Measurements from ENCODE around the gene DDX1. TPM values are rescaled to one million over a fixed set of nuclear protein-coding genes. Genes with fewer than 3 reads are reported as not detected.

DDX1 gene
- total RNA-seq, 1 experiment from 2014 or later: 37.5 TPM

- no peak for DNase-seq
- H3K79me2 ChIP-seq (ENCODE audit: low read length): no peaks in the 10 kb centered on the region; the same call in 1 of the 2 replicates
Observed at GRCh38 chr2:15548974-15549373, 42.7 kb upstream of the DDX1 start.

GRCh38 chr2:15553519-15553918 lies 38.1 kb upstream of the DDX1 start:
- peaks cover 9% of the 10 kb centered on the region for H3K4me1 ChIP-seq (ENCODE audit: low read length)
- peaks cover 23% of the 10 kb centered on the region for H3K79me2 ChIP-seq (ENCODE audit: low read length)
- DNase-seq: no peak
- no peaks in the 10 kb centered on the region for H3K9me2 ChIP-seq (replicated peaks; ENCODE audit: insufficient read depth, low read length)
- no peak overlapping the region for H3K4me3 ChIP-seq (ENCODE audit: low read length)
- H3K9ac ChIP-seq (ENCODE audit: low read length): no peak overlapping the region
- H3K27me3 ChIP-seq (ENCODE audit: low read length): no peaks in the 10 kb centered on the region
- H4K20me1 ChIP-seq (ENCODE audit: insufficient read depth, low read depth, low read length): no peaks in the 10 kb centered on the region
- H3K9me3 ChIP-seq (ENCODE audit: low read length): no peaks in the 10 kb centered on the region
- no peak overlapping the region for H2AFZ ChIP-seq (ENCODE audit: low read length)
- H3K36me3 ChIP-seq (ENCODE audit: insufficient read depth, low read length): peaks cover 6% of the 10 kb centered on the region; the same call in 1 of the 2 replicates
- H3K27ac ChIP-seq (ENCODE audit: low read length): no peak overlapping the region
- H3K4me2 ChIP-seq (ENCODE audit: low read depth, low read length, poor library complexity, severe bottlenecking): no peak overlapping the region

More at GRCh38 chr2:15548974-15549373, 42.7 kb upstream of the DDX1 start:
- Histone ChIP-seq H3K27me3 (ENCODE audit: low read length) (no peaks in the 10 kb centered on the region), H3K36me3 (ENCODE audit: insufficient read depth, low read length) (peaks cover 3% of the 10 kb centered on the region; the same call in 1 of the 2 replicates), H2AFZ (ENCODE audit: low read length) (no peak overlapping the region), H3K9ac (ENCODE audit: low read length) (no peak overlapping the region), H3K4me1 (ENCODE audit: low read length) (peaks cover 3% of the 10 kb centered on the region; the same call in 1 of the 2 replicates), H3K9me2 (replicated peaks; ENCODE audit: insufficient read depth, low read length) (no peaks in the 10 kb centered on the region), H4K20me1 (ENCODE audit: insufficient read depth, low read depth, low read length) (no peaks in the 10 kb centered on the region), H3K27ac (ENCODE audit: low read length) (no peak overlapping the region), H3K4me2 (ENCODE audit: low read depth, low read length, poor library complexity, severe bottlenecking) (no peak overlapping the region), H3K4me3 (ENCODE audit: low read length) (no peak overlapping the region), H3K9me3 (ENCODE audit: low read length) (no peaks in the 10 kb centered on the region)

GRCh38 chr2:15553951-15554350 lies 37.7 kb upstream of the DDX1 start:
- Histone ChIP-seq H3K27me3 (ENCODE audit: low read length) (no peaks in the 10 kb centered on the region), H3K4me1 (ENCODE audit: low read length) (peaks cover 9% of the 10 kb centered on the region), H3K79me2 (ENCODE audit: low read length) (peaks cover 28% of the 10 kb centered on the region), H4K20me1 (ENCODE audit: insufficient read depth, low read depth, low read length) (no peaks in the 10 kb centered on the region), H3K4me2 (ENCODE audit: low read depth, low read length, poor library complexity, severe bottlenecking) (no peak overlapping the region), H3K36me3 (ENCODE audit: insufficient read depth, low read length) (peaks cover 6% of the 10 kb centered on the region; the same call in 1 of the 2 replicates), H3K27ac (ENCODE audit: low read length) (no peak overlapping the region), H3K9me3 (ENCODE audit: low read length) (no peaks in the 10 kb centered on the region), H3K9ac (ENCODE audit: low read length) (no peak overlapping the region), H3K9me2 (replicated peaks; ENCODE audit: insufficient read depth, low read length) (no peaks in the 10 kb centered on the region), H3K4me3 (ENCODE audit: low read length) (no peak overlapping the region), H2AFZ (ENCODE audit: low read length) (no peak overlapping the region)
- DNase-seq: no peak

DNA sequence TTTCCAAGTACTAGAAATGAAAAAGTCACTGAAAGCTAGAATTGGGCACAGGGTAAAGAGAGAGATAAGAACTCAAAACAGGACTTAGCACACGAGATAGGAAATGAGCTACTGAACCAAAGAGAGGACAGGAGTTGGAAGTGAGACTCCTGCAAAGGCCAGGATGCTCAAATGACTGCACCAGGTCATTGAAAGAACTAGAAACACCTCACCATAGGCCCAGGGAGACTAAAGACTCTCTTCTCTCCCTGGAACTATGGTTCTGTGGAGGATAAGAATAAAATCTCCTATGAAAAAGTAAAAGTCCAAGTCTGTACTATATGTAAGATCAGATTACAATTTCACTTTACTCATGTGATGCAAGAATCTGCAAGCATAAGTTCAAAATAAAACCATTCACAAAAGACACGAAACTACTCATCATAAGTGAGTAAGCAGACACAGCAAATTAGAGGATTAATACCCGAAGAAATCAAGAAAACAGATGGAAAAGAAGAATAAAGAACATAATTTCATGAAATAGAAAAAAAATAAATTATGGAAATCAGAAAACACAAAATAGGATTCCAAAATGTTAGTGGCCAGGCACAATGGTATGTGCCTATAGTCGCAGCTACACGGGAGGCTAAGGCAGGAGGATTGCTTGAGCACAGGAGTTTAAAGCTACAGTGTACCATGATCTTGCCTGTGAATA lies 37.0 kb upstream of the DDX1 start:
- Histone ChIP-seq H4K20me1 (ENCODE audit: insufficient read depth, low read depth, low read length) (no peaks in the 10 kb centered on the region), H3K79me2 (ENCODE audit: low read length) (peaks cover 35% of the 10 kb centered on the region), H3K9ac (ENCODE audit: low read length) (no peak overlapping the region), H3K4me2 (ENCODE audit: low read depth, low read length, poor library complexity, severe bottlenecking) (no peak overlapping the region), H3K36me3 (ENCODE audit: insufficient read depth, low read length) (peaks cover 6% of the 10 kb centered on the region; the same call in 1 of the 2 replicates), H3K27ac (ENCODE audit: low read length) (no peak overlapping the region), H3K4me3 (ENCODE audit: low read length) (no peak overlapping the region), H3K9me3 (ENCODE audit: low read length) (no peaks in the 10 kb centered on the region), H3K9me2 (replicated peaks; ENCODE audit: insufficient read depth, low read length) (no peaks in the 10 kb centered on the region), H3K4me1 (ENCODE audit: low read length) (peaks cover 17% of the 10 kb centered on the region), H3K27me3 (ENCODE audit: low read length) (no peaks in the 10 kb centered on the region), H2AFZ (ENCODE audit: low read length) (no peak overlapping the region)
- no peak for DNase-seq

DNA sequence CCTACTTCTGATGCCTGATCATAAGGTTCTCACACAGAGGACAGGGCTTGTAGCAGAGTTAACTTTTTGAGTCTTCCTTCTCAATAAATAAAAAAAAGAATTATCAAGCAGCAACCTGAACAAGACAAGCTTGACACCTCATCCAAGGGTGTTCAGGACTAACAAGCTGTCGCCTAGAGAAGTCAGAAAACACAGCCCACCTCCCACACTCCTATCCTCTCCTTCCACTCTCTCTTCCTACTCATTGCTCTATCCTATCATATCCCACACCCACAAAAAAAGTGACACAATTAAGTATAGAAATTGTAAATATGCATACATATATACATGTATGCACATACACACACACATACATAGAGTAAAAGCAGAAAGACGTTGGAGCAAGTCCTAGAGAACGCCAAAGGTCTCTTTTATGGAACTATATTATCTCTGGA lies 35.9 kb upstream of the DDX1 start:
- Histone ChIP-seq H3K36me3 (ENCODE audit: insufficient read depth, low read length) (peaks cover 6% of the 10 kb centered on the region; the same call in 1 of the 2 replicates), H2AFZ (ENCODE audit: low read length) (no peak overlapping the region), H3K79me2 (ENCODE audit: low read length) (peaks cover 46% of the 10 kb centered on the region), H3K27me3 (ENCODE audit: low read length) (no peaks in the 10 kb centered on the region), H3K4me1 (ENCODE audit: low read length) (peaks cover 19% of the 10 kb centered on the region), H4K20me1 (ENCODE audit: insufficient read depth, low read depth, low read length) (no peaks in the 10 kb centered on the region), H3K9ac (ENCODE audit: low read length) (no peak overlapping the region), H3K4me3 (ENCODE audit: low read length) (no peak overlapping the region), H3K27ac (ENCODE audit: low read length) (no peak overlapping the region), H3K4me2 (ENCODE audit: low read depth, low read length, poor library complexity, severe bottlenecking) (no peak overlapping the region), H3K9me2 (replicated peaks; ENCODE audit: insufficient read depth, low read length) (no peaks in the 10 kb centered on the region), H3K9me3 (ENCODE audit: low read length) (no peaks in the 10 kb centered on the region)
- no peak for DNase-seq

GRCh38 chr2:15556311-15556930 lies 35.2 kb upstream of the DDX1 start:
- Histone ChIP-seq H3K36me3 (ENCODE audit: insufficient read depth, low read length) (peaks cover 6% of the 10 kb centered on the region; the same call in 1 of the 2 replicates), H3K9me2 (replicated peaks; ENCODE audit: insufficient read depth, low read length) (no peaks in the 10 kb centered on the region), H2AFZ (ENCODE audit: low read length) (no peak overlapping the region), H3K4me1 (ENCODE audit: low read length) (peaks cover 20% of the 10 kb centered on the region), H3K9ac (ENCODE audit: low read length) (no peak overlapping the region), H3K9me3 (ENCODE audit: low read length) (no peaks in the 10 kb centered on the region), H3K4me3 (ENCODE audit: low read length) (no peak overlapping the region), H4K20me1 (ENCODE audit: insufficient read depth, low read depth, low read length) (no peaks in the 10 kb centered on the region), H3K4me2 (ENCODE audit: low read depth, low read length, poor library complexity, severe bottlenecking) (no peak overlapping the region), H3K27me3 (ENCODE audit: low read length) (no peaks in the 10 kb centered on the region), H3K27ac (ENCODE audit: low read length) (no peak overlapping the region), H3K79me2 (ENCODE audit: low read length) (peaks cover 49% of the 10 kb centered on the region)
- no peak for DNase-seq

DNA sequence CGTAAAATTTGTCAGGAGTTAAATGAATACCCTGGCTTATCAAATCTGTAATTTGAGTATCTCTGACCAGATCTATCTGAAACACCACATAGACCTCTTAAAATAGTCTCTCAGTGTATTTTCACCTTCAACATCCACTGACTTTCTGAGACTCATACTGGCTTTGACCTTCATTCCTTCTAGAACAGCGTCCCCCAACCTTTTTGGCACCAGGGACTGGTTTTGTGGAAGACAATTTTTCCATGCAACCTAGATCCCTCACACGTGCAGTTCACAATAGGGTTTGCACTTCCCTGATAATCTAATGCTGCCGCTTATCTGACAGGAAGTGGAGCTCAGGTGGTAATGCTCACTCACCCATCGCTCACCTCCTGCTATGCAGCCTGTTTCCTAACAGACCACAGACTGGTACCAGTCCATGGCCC lies 33.8 kb upstream of the DDX1 start:
- H3K4me2 ChIP-seq (ENCODE audit: low read depth, low read length, poor library complexity, severe bottlenecking): no peak overlapping the region
- peaks cover 3% of the 10 kb centered on the region; the same call in 1 of the 2 replicates for H3K36me3 ChIP-seq (ENCODE audit: insufficient read depth, low read length)
- H3K9ac ChIP-seq (ENCODE audit: low read length): no peak overlapping the region

DNA sequence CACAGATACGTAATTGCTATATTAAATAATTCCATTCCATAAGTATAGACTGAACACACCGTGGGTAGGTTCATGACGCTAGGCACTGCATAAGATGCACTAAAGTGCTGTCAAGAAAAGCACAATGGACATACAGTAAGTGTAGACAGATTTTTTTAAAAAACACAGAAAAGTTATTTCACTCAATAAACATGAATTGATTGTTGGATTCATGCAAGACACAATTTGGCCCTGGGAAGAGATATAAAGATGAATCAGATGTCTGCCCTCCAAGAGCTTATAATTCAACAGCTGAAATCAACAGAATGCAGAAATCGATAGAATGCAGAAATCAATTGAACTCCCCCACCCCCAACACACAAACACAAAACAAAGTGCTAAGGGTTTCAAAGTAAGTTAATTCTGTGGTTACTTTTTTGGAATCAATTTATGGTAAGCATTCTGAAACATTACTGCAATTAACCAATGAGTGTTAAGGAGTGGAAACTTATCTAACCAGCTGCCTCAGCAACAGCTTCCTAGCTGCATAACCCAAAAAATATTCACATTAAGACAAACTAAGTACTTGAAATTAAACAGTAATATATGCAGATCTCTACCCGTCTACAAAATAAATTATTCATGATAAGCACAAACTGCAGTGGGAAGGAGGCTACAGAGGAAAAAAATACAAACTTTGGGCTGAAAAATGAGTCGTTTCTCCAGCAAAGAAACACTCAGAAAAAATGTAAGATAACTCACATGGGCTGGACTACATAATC lies 32.1 kb upstream of the DDX1 start:
- H3K9me2 ChIP-seq (replicated peaks; ENCODE audit: insufficient read depth, low read length): no peaks in the 10 kb centered on the region
- no peak for DNase-seq
- peaks cover 49% of the 10 kb centered on the region for H3K79me2 ChIP-seq (ENCODE audit: low read length)
- no peak overlapping the region for H2AFZ ChIP-seq (ENCODE audit: low read length)
- no peak overlapping the region for H3K27ac ChIP-seq (ENCODE audit: low read length)
- H3K4me2 ChIP-seq (ENCODE audit: low read depth, low read length, poor library complexity, severe bottlenecking): peak overlapping the region; percentile 71
- peak overlapping the region; percentile 78 for H3K9ac ChIP-seq (ENCODE audit: low read length)
- H3K9me3 ChIP-seq (ENCODE audit: low read length): no peaks in the 10 kb centered on the region
- H3K4me1 ChIP-seq (ENCODE audit: low read length): peaks cover 27% of the 10 kb centered on the region
- no peaks in the 10 kb centered on the region for H3K27me3 ChIP-seq (ENCODE audit: low read length)
- peaks cover 3% of the 10 kb centered on the region; the same call in 1 of the 2 replicates for H3K36me3 ChIP-seq (ENCODE audit: insufficient read depth, low read length)
- H4K20me1 ChIP-seq (ENCODE audit: insufficient read depth, low read depth, low read length): no peaks in the 10 kb centered on the region
- peak overlapping the region; percentile 92 for H3K4me3 ChIP-seq (ENCODE audit: low read length)

More for the DNA sequence above, 33.8 kb upstream of the DDX1 start:
- H3K4me1 ChIP-seq (ENCODE audit: low read length): peaks cover 30% of the 10 kb centered on the region
- H3K79me2 ChIP-seq (ENCODE audit: low read length): peaks cover 49% of the 10 kb centered on the region
- DNase-seq: no peak
- H3K9me2 ChIP-seq (replicated peaks; ENCODE audit: insufficient read depth, low read length): no peaks in the 10 kb centered on the region
- H2AFZ ChIP-seq (ENCODE audit: low read length): no peak overlapping the region
- no peaks in the 10 kb centered on the region for H3K9me3 ChIP-seq (ENCODE audit: low read length)
- H3K27me3 ChIP-seq (ENCODE audit: low read length): no peaks in the 10 kb centered on the region
- H3K4me3 ChIP-seq (ENCODE audit: low read length): no peak overlapping the region
- no peak overlapping the region for H3K27ac ChIP-seq (ENCODE audit: low read length)
- H4K20me1 ChIP-seq (ENCODE audit: insufficient read depth, low read depth, low read length): no peaks in the 10 kb centered on the region

Measured in Karpas-422 (cell line).